ENCODE data around the gene ZGRF1.

Gene ZGRF1

GRCh38 chr4:112510291-112511092 is 126.2 kb downstream of the ZGRF1 start:
- Histone ChIP-seq H3K27ac (ENCODE audit: low read length) (no peak overlapping the region), H3K9ac (ENCODE audit: low read length) (no peak overlapping the region), H3F3A (ENCODE audit: insufficient read depth, low read length) (peaks cover 10% of the 10 kb centered on the region; the same call in 1 of the 2 replicates), H3K79me2 (ENCODE audit: low read length) (no peaks in the 10 kb centered on the region), H3K4me1 (ENCODE audit: low read length) (no peaks in the 10 kb centered on the region), H3K27me3 (replicated peaks; ENCODE audit: insufficient read depth, low read length) (peaks cover 24% of the 10 kb centered on the region), H3K9me2 (replicated peaks; ENCODE audit: insufficient read depth, low read length) (no peaks in the 10 kb centered on the region), H2AFZ (ENCODE audit: low read length) (no peak overlapping the region), H3K9me3 (replicated peaks; ENCODE audit: insufficient read depth, low read length) (no peaks in the 10 kb centered on the region), H4K20me1 (ENCODE audit: insufficient read depth, low read length) (no peaks in the 10 kb centered on the region), H3K36me3 (replicated peaks; ENCODE audit: insufficient read depth, low read length) (no peaks in the 10 kb centered on the region), H3K4me2 (ENCODE audit: low read depth, low read length) (peak overlapping the region; percentile 50; the same call in 1 of the 2 replicates), H3K4me3 (ENCODE audit: low read length) (no peak overlapping the region)
- no peak for TF ChIP-seq EZH2 (optimal IDR thresholded peaks at IDR 0.05; ENCODE audit: low read depth, low read length)
- no peak for DNase-seq

GRCh38 chr4:112509243-112510141 is 127.2 kb downstream of the ZGRF1 start:
- no peaks in the 10 kb centered on the region for H3K9me2 ChIP-seq (replicated peaks; ENCODE audit: insufficient read depth, low read length)
- no peaks in the 10 kb centered on the region for H3K9me3 ChIP-seq (replicated peaks; ENCODE audit: insufficient read depth, low read length)
- no peaks in the 10 kb centered on the region for H4K20me1 ChIP-seq (ENCODE audit: insufficient read depth, low read length)
- H3K27ac ChIP-seq (ENCODE audit: low read length): no peak overlapping the region
- no peaks in the 10 kb centered on the region for H3K36me3 ChIP-seq (replicated peaks; ENCODE audit: insufficient read depth, low read length)
- H3K27me3 ChIP-seq (replicated peaks; ENCODE audit: insufficient read depth, low read length): peaks cover 24% of the 10 kb centered on the region
- TF ChIP-seq CTCF (IDR thresholded peaks at IDR 0.05; ENCODE audit: low read length): no peak
- TF ChIP-seq EZH2 (optimal IDR thresholded peaks at IDR 0.05; ENCODE audit: low read depth, low read length): no peak
- TF ChIP-seq EZH2phosphoT487 (IDR thresholded peaks at IDR 0.05; ENCODE audit: low read length): no peak
- 0 out of 2 replicates have a peak, but pooled peaks cover 3% of the 10 kb centered on the region for H3F3A ChIP-seq (ENCODE audit: insufficient read depth, low read length)
- no peaks in the 10 kb centered on the region for H3K4me1 ChIP-seq (ENCODE audit: low read length)
- no peak overlapping the region for H2AFZ ChIP-seq (ENCODE audit: low read length)
- H3K4me3 ChIP-seq (ENCODE audit: low read length): 0 out of 2 replicates have a peak overlapping the region, but pooled peaks have one; percentile 21
- DNase-seq: no peak
- H3K79me2 ChIP-seq (ENCODE audit: low read length): no peaks in the 10 kb centered on the region
- H3K4me2 ChIP-seq (ENCODE audit: low read depth, low read length): peak overlapping the region; percentile 39; the same call in 1 of the 2 replicates
- no peak overlapping the region for H3K9ac ChIP-seq (ENCODE audit: low read length)

DNA sequence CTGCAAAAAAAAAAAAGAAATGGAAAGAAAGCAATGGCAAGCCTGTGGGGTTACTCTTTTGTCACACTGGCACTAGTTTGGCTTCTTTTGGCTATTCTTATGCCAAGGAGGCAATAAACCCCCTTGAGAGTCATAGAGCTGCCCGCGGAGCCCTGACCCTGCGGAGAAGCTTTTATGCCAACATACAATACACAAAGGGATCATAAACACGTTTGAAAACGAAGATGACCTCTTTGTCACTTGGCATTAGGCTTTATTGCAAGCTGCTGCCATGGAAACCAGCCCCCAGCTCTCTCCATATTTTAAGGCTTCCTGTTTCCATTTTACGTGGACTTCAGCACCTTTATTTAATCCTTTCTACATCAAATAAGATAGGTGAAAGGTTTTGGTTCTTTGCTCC is 128.4 kb downstream of the ZGRF1 start:
- no peaks in the 10 kb centered on the region for H4K20me1 ChIP-seq (ENCODE audit: insufficient read depth, low read length)
- H3K27ac ChIP-seq (ENCODE audit: low read length): no peak overlapping the region
- H3F3A ChIP-seq (ENCODE audit: insufficient read depth, low read length): no peaks in the 10 kb centered on the region
- H3K4me2 ChIP-seq (ENCODE audit: low read depth, low read length): no peak overlapping the region
- H3K36me3 ChIP-seq (replicated peaks; ENCODE audit: insufficient read depth, low read length): no peaks in the 10 kb centered on the region
- H3K27me3 ChIP-seq (replicated peaks; ENCODE audit: insufficient read depth, low read length): peaks cover 14% of the 10 kb centered on the region
- H3K4me3 ChIP-seq (ENCODE audit: low read length): no peak overlapping the region
- no peaks in the 10 kb centered on the region for H3K9me2 ChIP-seq (replicated peaks; ENCODE audit: insufficient read depth, low read length)
- TF ChIP-seq EZH2phosphoT487 (IDR thresholded peaks at IDR 0.05; ENCODE audit: low read length) (no peak), EZH2 (optimal IDR thresholded peaks at IDR 0.05; ENCODE audit: low read depth, low read length) (no peak), CTCF (IDR thresholded peaks at IDR 0.05; ENCODE audit: low read length) (no peak)
- no peaks in the 10 kb centered on the region for H3K79me2 ChIP-seq (ENCODE audit: low read length)
- no peak for DNase-seq
- H3K9me3 ChIP-seq (replicated peaks; ENCODE audit: insufficient read depth, low read length): no peaks in the 10 kb centered on the region
- H3K9ac ChIP-seq (ENCODE audit: low read length): no peak overlapping the region
- no peaks in the 10 kb centered on the region for H3K4me1 ChIP-seq (ENCODE audit: low read length)
- no peak overlapping the region for H2AFZ ChIP-seq (ENCODE audit: low read length)
